HFF-Myc (cell line): ENCODE measurements around the gene KCTD17.

ENCODE experiments used
- DNase-seq: peaks from one replicate; pipeline ENCODE4 v3.0.0-alpha.2; 2011; ENCODE audit warnings: low read depth; ENCODE audit errors: extremely low read depth
- H3K4me3 ChIP-seq: replicated peaks from 2 replicates; pipeline ENCODE4 v1.5.1; 2011; ENCODE audit warnings: low read depth, mild to moderate bottlenecking, control low read depth, low read length
- CTCF ChIP-seq: IDR thresholded peaks from 2 replicates; pipeline ENCODE4 v1.5.1; 2012; ENCODE audit warnings: mild to moderate bottlenecking, low read depth, low read length, control low read depth; ENCODE audit errors: missing control alignments

The KCTD17 gene

GRCh38 chr22:37101311-37102066 is 49.9 kb downstream of the KCTD17 start:
- no peak for TF ChIP-seq CTCF
- no peak overlapping the region for H3K4me3 ChIP-seq
- no peak for DNase-seq

- no peak for DNase-seq
- no peak overlapping the region for H3K4me3 ChIP-seq
- no peak for TF ChIP-seq CTCF
These were observed 51.6 kb downstream of the KCTD17 start for GRCh38 chr22:37103151-37103550.

GRCh38 chr22:37103656-37104452 is 52.3 kb downstream of the KCTD17 start:
- no peak for TF ChIP-seq CTCF
- no peak overlapping the region for H3K4me3 ChIP-seq
- no peak for DNase-seq

- H3K4me3 ChIP-seq: no peak overlapping the region
- no peak for DNase-seq
- TF ChIP-seq CTCF: no peak
These were observed 53.6 kb downstream of the KCTD17 start for GRCh38 chr22:37105154-37105553.

GRCh38 chr22:37105990-37106389 is 54.4 kb downstream of the KCTD17 start:
- H3K4me3 ChIP-seq: no peak overlapping the region
- DNase-seq: no peak
- TF ChIP-seq CTCF: no peak

GRCh38 chr22:37107816-37108621 is 56.5 kb downstream of the KCTD17 start:
- H3K4me3 ChIP-seq: no peak overlapping the region
- TF ChIP-seq CTCF: no peak
- no peak for DNase-seq
